Measurements from ENCODE around the gene PRKCA. TPM values are rescaled to one million over a fixed set of nuclear protein-coding genes. Genes with fewer than 3 reads are reported as not detected.

Gene PRKCA
- total RNA-seq, 1 donor from 2014 or later: 80.1 TPM

DNA sequence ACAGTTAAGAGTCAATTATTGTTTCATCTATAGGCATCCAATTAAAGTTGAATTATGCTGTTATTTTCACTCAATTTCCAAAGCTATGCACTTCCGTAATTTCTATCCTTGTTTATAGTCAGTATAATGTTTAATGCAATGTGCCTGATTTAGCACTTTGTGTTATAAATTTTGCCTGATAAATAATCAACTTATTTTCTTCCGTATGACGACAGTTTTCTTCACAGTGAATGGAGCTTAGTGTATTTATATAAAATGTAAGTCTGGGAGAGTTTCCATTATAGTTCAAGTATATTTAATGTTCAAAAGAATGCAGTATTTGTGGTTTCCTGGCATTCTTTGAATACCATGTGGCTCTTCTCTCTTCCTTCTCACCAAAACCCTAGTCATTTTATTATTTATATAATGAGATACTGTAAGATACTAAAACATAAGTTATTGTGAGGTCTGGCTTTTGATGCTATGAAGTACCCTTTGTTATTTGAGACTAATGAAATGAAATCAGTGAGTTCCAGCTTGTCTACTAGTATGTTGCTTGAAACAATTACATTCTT is 240.6 kb downstream of the PRKCA start:
- Mint-ChIP-seq H3K27ac (ENCODE audit: unreplicated experiment) (peak overlapping the region; percentile 98), H3K9me3 (ENCODE audit: unreplicated experiment) (peaks cover 9% of the 10 kb centered on the region), H3K27me3 (ENCODE audit: unreplicated experiment) (no peaks in the 10 kb centered on the region), H3K4me3 (ENCODE audit: unreplicated experiment) (peak overlapping the region; percentile 34), H3K4me1 (ENCODE audit: unreplicated experiment) (peaks cover 86% of the 10 kb centered on the region), H3K36me3 (ENCODE audit: unreplicated experiment) (peaks cover 12% of the 10 kb centered on the region)
- DNase-seq (ENCODE audit: extremely low spot score, unreplicated experiment): no peak
- TF ChIP-seq, protein P1, sequence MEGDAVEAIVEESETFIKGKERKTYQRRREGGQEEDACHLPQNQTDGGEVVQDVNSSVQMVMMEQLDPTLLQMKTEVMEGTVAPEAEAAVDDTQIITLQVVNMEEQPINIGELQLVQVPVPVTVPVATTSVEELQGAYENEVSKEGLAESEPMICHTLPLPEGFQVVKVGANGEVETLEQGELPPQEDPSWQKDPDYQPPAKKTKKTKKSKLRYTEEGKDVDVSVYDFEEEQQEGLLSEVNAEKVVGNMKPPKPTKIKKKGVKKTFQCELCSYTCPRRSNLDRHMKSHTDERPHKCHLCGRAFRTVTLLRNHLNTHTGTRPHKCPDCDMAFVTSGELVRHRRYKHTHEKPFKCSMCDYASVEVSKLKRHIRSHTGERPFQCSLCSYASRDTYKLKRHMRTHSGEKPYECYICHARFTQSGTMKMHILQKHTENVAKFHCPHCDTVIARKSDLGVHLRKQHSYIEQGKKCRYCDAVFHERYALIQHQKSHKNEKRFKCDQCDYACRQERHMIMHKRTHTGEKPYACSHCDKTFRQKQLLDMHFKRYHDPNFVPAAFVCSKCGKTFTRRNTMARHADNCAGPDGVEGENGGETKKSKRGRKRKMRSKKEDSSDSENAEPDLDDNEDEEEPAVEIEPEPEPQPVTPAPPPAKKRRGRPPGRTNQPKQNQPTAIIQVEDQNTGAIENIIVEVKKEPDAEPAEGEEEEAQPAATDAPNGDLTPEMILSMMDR (IDR thresholded peaks at IDR 0.05): no peak

GRCh38 chr17:66543526-66543925 is 241.1 kb downstream of the PRKCA start:
- no peak for DNase-seq (ENCODE audit: extremely low spot score, unreplicated experiment)
- Mint-ChIP-seq H3K27ac (ENCODE audit: unreplicated experiment) (peak overlapping the region; percentile 98), H3K4me1 (ENCODE audit: unreplicated experiment) (peaks cover 87% of the 10 kb centered on the region), H3K36me3 (ENCODE audit: unreplicated experiment) (peaks cover 12% of the 10 kb centered on the region), H3K4me3 (ENCODE audit: unreplicated experiment) (no peak overlapping the region), H3K9me3 (ENCODE audit: unreplicated experiment) (peaks cover 9% of the 10 kb centered on the region), H3K27me3 (ENCODE audit: unreplicated experiment) (no peaks in the 10 kb centered on the region)
- TF ChIP-seq, protein P1 (IDR thresholded peaks at IDR 0.05): no peak

DNA sequence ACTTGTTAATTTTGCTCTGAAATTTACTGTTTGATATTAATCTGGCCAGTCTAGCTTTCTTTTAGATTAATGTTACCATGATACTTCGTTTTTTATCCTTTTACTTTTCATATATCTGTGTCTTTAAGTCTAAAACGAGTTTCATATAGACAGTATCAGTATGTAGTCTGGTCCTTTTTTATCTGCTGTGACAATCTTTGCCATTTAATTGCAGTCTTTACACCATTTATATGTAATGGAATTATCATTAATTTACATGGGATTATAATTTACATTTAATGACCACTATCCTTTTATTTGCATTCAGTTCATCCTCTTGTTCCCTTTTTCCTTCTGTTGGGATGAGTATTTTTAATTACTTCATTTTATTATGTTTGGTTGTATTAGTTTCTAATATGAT is 243.5 kb downstream of the PRKCA start:
- Mint-ChIP-seq H3K4me3 (ENCODE audit: unreplicated experiment) (no peak overlapping the region), H3K9me3 (ENCODE audit: unreplicated experiment) (peaks cover 9% of the 10 kb centered on the region), H3K4me1 (ENCODE audit: unreplicated experiment) (peaks cover 87% of the 10 kb centered on the region), H3K27me3 (ENCODE audit: unreplicated experiment) (no peaks in the 10 kb centered on the region), H3K27ac (ENCODE audit: unreplicated experiment) (peak overlapping the region; percentile 72), H3K36me3 (ENCODE audit: unreplicated experiment) (peaks cover 12% of the 10 kb centered on the region)
- no peak for DNase-seq (ENCODE audit: extremely low spot score, unreplicated experiment)
- TF ChIP-seq, protein P1 (IDR thresholded peaks at IDR 0.05): no peak

GRCh38 chr17:66547151-66547865 is 244.9 kb downstream of the PRKCA start:
- Mint-ChIP-seq H3K27me3 (ENCODE audit: unreplicated experiment) (no peaks in the 10 kb centered on the region), H3K36me3 (ENCODE audit: unreplicated experiment) (peaks cover 13% of the 10 kb centered on the region), H3K9me3 (ENCODE audit: unreplicated experiment) (peaks cover 9% of the 10 kb centered on the region), H3K27ac (ENCODE audit: unreplicated experiment) (peak overlapping the region; percentile 94), H3K4me1 (ENCODE audit: unreplicated experiment) (peaks cover 79% of the 10 kb centered on the region), H3K4me3 (ENCODE audit: unreplicated experiment) (no peak overlapping the region)
- no peak for DNase-seq (ENCODE audit: extremely low spot score, unreplicated experiment)
- TF ChIP-seq, protein P1 (IDR thresholded peaks at IDR 0.05): no peak

DNA sequence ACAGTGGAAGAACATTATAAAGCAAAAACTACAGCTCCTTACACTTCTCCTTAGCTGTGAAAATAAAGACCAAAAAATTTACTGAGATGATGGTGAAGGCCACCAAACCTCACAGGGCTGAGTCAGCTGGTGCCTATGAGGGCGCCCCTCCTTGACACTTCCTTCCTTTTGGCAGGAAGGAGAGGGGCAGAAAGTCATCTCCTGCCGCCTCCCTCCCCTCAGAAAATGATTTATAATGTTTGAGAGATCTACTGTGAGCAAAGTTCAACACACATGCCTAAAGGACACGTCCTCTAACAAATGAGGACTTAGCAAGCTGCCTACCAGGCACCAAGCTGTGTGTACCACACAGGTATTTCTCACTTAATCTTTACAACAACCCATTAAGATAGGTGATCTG is 245.7 kb downstream of the PRKCA start:
- Mint-ChIP-seq H3K4me3 (ENCODE audit: unreplicated experiment) (no peak overlapping the region), H3K4me1 (ENCODE audit: unreplicated experiment) (peaks cover 73% of the 10 kb centered on the region), H3K36me3 (ENCODE audit: unreplicated experiment) (peaks cover 15% of the 10 kb centered on the region), H3K27ac (ENCODE audit: unreplicated experiment) (peak overlapping the region; percentile 94), H3K27me3 (ENCODE audit: unreplicated experiment) (no peaks in the 10 kb centered on the region), H3K9me3 (ENCODE audit: unreplicated experiment) (peaks cover 9% of the 10 kb centered on the region)
- DNase-seq (ENCODE audit: extremely low spot score, unreplicated experiment): no peak
- TF ChIP-seq, protein P1 (IDR thresholded peaks at IDR 0.05): no peak

Data from osteocyte (in vitro differentiated cells).